Spleen (tissue), 7 donors: ENCODE data around the gene CXCL14.

Source experiments
- CTCF ChIP-seq, 11 experiments: fragments of 200-600 bp in 7 of 11; fragments of 450-650 bp in 4 of 11; sonication (generic) in 4 of 11; IDR thresholded peaks in 8 of 11; conservative IDR thresholded peaks in 3 of 11; 1 replicate in 7 of 11; 2 replicates in 4 of 11; pipeline versions ENCODE4 v1.4.0 to v1.8.0; 2016 to 2021; ENCODE audit warnings: antibody characterized with exemption in 11 of 11, inconsistent platforms in 4 of 11, mild to moderate bottlenecking in 1 of 11
- POLR2A ChIP-seq, 3 donors: fragments of 450-650 bp; IDR thresholded peaks; one replicate each; pipeline ENCODE4 v1.5.1; 2017; ENCODE audit warnings: antibody characterized with exemption in 3 of 3, mild to moderate bottlenecking in 1 of 3
- POLR2AphosphoS5 ChIP-seq, 3 donors: sonication (generic); formaldehyde crosslinking; IDR thresholded peaks; one replicate each; pipeline ENCODE4 v1.5.1; 2017; ENCODE audit warnings: antibody characterized with exemption in 3 of 3
- donor health status: DM: no; HTN: no; CAD: no; lungs with moderate emphysema.
- donor health status: DM: no; HTN: no; CAD: no.
- donor health status: DM: no; HTN: no; CAD: no.

- TF ChIP-seq CTCF (IDR thresholded peaks at IDR 0.05 in 8 of 11, conservative IDR thresholded peaks at IDR 0.05 in 3 of 11) (no peak), POLR2A (IDR thresholded peaks at IDR 0.05) (no peak), POLR2AphosphoS5 (IDR thresholded peaks at IDR 0.05) (no peak)
Observed at GRCh38 chr5:135606431-135606830, 27.6 kb upstream of the CXCL14 start.
